Bronchial epithelial cell (primary cell): ENCODE results near the gene OR5D14. TPM values are rescaled to one million over a fixed set of nuclear protein-coding genes. Genes with fewer than 3 reads are reported as not detected.

Experiments
- DNase-seq: peaks from one replicate; pipeline ENCODE4 v3.0.0-alpha.2; 2010; ENCODE audit warnings: low read depth
- FAIRE-seq: peaks from 2 replicates; lab custom pipeline; 2011; peaks lifted over from hg19 to GRCh38; lab: Jason Lieb, UNC
- H3K27me3 ChIP-seq: 2 replicates; pipeline ENCODE4 v1.5.1; 2011; ENCODE audit warnings: low read length; ENCODE audit not compliant: control insufficient read depth, insufficient read depth
- H3K36me3 ChIP-seq: 2 replicates; pipeline ENCODE4 v1.5.1; 2011; ENCODE audit warnings: low read length; ENCODE audit not compliant: control insufficient read depth, insufficient read depth
- H3K4me3 ChIP-seq: 2 replicates; pipeline ENCODE4 v1.5.1; 2011; ENCODE audit warnings: mild to moderate bottlenecking, low read depth, low read length, control low read depth
- total RNA-seq: library from RNA; depleted of rRNA; stranded (reverse); fragments of >200 nt; gene quantifications from 2 replicates; pipeline ENCODE4 v1.2.1, GENCODE V29; 2014
- TF ChIP-seq, protein P1 (sequence below): IDR thresholded peaks from 2 replicates; pipeline ENCODE4 v1.5.1; 2011; ENCODE audit warnings: mild to moderate bottlenecking, moderate library complexity, low read length, control low read depth, inconsistent platforms; ENCODE audit not compliant: insufficient read depth, severe bottlenecking

The OR5D14 gene
- not detected in 2 replicates for total RNA-seq

DNA sequence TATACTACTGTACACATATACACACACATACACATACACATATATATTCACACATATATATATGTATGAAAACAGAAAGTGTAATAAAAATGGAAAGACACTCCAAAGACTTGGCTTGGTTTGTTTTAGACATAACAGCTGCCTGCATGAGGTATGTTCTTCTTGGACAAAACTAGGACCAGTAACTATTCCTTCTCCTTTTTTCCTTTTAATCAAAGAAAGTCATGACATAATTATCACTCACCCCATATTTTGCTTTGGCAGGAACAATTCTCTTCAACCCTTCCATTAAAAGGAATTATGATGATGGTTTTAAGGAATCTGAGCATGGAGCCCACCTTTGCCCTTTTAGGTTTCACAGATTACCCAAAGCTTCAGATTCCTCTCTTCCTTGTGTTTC lies at the start of gene OR5D14:
Gene OR5D14, plus strand, starts transcription at position 301 of the 400 bp plus-strand sequence. Its CDS starts 0 bp downstream, at position 301.
- TF ChIP-seq, protein P1, sequence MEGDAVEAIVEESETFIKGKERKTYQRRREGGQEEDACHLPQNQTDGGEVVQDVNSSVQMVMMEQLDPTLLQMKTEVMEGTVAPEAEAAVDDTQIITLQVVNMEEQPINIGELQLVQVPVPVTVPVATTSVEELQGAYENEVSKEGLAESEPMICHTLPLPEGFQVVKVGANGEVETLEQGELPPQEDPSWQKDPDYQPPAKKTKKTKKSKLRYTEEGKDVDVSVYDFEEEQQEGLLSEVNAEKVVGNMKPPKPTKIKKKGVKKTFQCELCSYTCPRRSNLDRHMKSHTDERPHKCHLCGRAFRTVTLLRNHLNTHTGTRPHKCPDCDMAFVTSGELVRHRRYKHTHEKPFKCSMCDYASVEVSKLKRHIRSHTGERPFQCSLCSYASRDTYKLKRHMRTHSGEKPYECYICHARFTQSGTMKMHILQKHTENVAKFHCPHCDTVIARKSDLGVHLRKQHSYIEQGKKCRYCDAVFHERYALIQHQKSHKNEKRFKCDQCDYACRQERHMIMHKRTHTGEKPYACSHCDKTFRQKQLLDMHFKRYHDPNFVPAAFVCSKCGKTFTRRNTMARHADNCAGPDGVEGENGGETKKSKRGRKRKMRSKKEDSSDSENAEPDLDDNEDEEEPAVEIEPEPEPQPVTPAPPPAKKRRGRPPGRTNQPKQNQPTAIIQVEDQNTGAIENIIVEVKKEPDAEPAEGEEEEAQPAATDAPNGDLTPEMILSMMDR: no peak
- Histone ChIP-seq H3K4me3 (no peak within 1 kb of the TSS), H3K36me3 (no peaks in the 10 kb centered on the region), H3K27me3 (no peaks in the 10 kb centered on the region)
- FAIRE-seq (no peak), DNase-seq (no peak)

DNA sequence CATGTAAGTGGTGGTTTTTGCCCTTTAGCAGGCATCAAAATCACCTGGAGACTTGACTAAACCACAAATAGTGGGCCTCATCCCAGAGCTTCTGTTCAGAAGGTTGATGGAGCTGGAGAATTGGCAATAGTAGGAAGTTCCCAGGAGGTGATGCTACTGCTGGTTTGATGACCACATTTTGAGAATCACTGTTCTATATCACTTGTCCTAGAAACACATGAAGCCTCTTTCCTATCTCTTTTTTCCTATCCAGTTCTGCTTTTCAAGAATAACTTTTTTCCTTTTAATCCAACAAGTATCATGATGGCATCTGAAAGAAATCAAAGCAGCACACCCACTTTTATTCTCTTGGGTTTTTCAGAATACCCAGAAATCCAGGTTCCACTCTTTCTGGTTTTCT lies 22.2 kb upstream of the OR5D14 start, which contains the start of gene OR5D13:
Gene OR5D13, plus strand, starts transcription at position 301 of the 400 bp plus-strand sequence. Its CDS starts 0 bp downstream, at position 301.
- TF ChIP-seq, protein P1: no peak
- no peak within 1 kb of the TSS for H3K4me3 ChIP-seq
- H3K36me3 ChIP-seq: no peaks in the 10 kb centered on the region
- FAIRE-seq (no peak), DNase-seq (no peak)
- H3K27me3 ChIP-seq: no peaks in the 10 kb centered on the region

DNA sequence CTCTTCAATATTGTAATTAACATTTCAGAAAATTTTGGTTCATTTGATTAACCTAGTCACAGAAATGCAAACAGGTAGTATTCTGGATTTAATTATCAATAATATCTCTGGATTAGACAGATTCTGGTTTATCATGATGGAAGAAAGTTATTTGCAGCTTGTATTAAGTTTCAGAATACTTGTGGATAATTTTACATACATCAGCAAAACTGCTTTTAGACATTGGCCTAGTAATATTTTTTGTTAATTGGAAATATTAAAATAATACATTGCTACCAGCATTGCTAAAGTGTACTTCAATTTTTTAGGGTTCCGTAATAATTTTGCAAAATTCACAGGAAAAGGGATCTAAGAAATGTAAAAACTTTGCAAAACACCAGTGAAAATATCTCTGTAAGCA lies 3.8 kb upstream of the OR5D14 start:
- FAIRE-seq (no peak), DNase-seq (no peak)
- TF ChIP-seq, protein P1: no peak
- Histone ChIP-seq H3K4me3 (no peak overlapping the region), H3K27me3 (no peaks in the 10 kb centered on the region), H3K36me3 (no peaks in the 10 kb centered on the region)

DNA sequence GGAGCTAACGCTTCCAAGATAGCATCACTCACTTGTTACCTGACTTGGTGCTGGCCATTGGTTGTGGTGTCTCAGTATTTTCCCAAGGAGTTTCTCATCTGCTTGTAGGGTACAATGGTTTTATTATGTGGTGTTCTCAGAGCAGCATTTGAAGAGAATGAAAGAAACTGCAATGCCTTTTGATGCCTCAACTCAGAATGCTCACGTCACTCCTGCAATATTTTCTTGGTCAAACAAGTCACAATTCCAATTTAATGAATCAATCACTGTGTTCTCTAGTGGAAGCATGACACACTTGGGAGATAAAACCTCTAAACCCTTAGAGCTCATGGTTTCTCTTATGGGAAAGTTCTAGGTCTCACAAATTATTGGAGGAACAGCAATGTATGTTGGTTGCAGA lies 2.0 kb upstream of the OR5D14 start:
- H3K4me3 ChIP-seq: no peak overlapping the region
- no peaks in the 10 kb centered on the region for H3K36me3 ChIP-seq
- DNase-seq: no peak
- TF ChIP-seq, protein P1: no peak
- no peaks in the 10 kb centered on the region for H3K27me3 ChIP-seq
- FAIRE-seq: no peak

DNA sequence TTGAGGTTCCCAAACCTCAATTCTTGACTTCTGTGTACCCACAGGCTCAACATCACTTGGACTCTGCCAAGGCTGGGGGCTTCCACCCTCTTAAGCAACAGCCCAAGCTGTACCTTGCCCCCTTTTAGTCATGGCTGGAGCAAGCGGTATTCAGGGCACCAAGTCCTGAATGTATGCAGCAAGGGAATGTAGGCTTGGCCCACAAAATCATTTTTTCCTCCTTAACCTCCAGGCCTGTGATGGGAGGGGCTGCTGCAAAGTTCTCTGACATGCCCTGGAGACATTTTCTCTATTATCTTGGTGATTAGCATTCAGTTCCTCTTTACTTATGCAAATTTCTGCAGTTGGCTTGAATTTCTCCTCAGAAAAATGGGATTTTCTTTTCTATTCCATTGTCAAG lies 10.9 kb downstream of the OR5D14 start:
- no peaks in the 10 kb centered on the region for H3K36me3 ChIP-seq
- FAIRE-seq (no peak), DNase-seq (no peak)
- TF ChIP-seq, protein P1: no peak
- no peaks in the 10 kb centered on the region for H3K27me3 ChIP-seq
- H3K4me3 ChIP-seq: no peak overlapping the region

DNA sequence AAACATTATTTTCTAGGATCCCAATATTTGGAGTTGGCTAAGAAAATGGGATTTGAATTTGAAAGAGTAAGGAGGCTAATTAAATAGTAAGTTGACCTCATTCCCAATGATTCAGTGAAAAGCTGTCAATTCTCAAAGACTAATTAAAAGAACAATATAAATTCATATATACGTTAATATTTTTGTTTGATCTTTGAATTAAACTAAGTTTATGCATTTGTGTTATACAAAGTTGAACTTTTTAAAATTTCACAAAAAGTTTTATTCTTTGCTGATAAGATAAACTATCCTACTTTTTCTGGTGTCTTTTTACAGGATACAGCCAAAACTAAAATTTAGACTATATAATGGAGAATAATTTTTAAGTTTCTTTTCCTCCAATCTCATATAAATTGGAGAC lies 15.7 kb downstream of the OR5D14 start, which contains the start of gene OR5L1:
Gene OR5L1, plus strand, starts transcription at position 301 of the 400 bp plus-strand sequence. CDS start 100 bp downstream, outside the sequence.
- FAIRE-seq: no peak
- H3K4me3 ChIP-seq: no peak within 1 kb of the TSS

More for the DNA sequence above, 15.7 kb downstream of the OR5D14 start, which contains the start of gene OR5L1:
- no peaks in the 10 kb centered on the region for H3K27me3 ChIP-seq
- TF ChIP-seq, protein P1: no peak
- DNase-seq: no peak
- H3K36me3 ChIP-seq: no peaks in the 10 kb centered on the region
